SK-N-SH (cell line): Measurements from ENCODE around the gene FAM118A. TPM values are rescaled to one million over a fixed set of nuclear protein-coding genes. Genes with fewer than 3 reads are reported as not detected.

ENCODE experiments used
- CTCF ChIA-PET: fragments of 300-600, 350-600 bp; formaldehyde crosslinking; extraction: SDS; loops from one replicate; lab custom pipeline; 2021; lab: Yijun Ruan, JAX
- POLR2A ChIA-PET: fragments of 350-600 bp; sonication (Branson Sonifier 250); formaldehyde crosslinking; extraction: SDS; loops from one replicate; lab custom pipeline; 2020; ENCODE audit warnings: antibody characterized with exemption, inconsistent platforms; lab: Yijun Ruan, JAX
- DNase-seq: peaks from one replicate; pipeline ENCODE4 v3.0.0; 2012
- H2AFZ ChIP-seq: fragments of 200-600 bp; sonication (generic); 2 replicates; pipeline ENCODE4 v1.8.1; 2016; ENCODE audit warnings: antibody characterized with exemption, mild to moderate bottlenecking, low read depth
- H3F3A ChIP-seq: fragments of 200-600 bp; sonication (generic); replicated peaks from 2 replicates; pipeline ENCODE3; 2016; ENCODE audit warnings: antibody characterized with exemption, mild to moderate bottlenecking; ENCODE audit not compliant: insufficient read depth
- H3K27ac ChIP-seq, 2 experiments: fragments of 200-500 bp in 1 of 2; fragments of 200-600 bp in 1 of 2; sonication (Bioruptor generic) in 1 of 2; sonication (generic), shearing (Covaris generic) in 1 of 2; 2 replicates each; pipeline versions ENCODE4 v1.5.1 to v1.6.1; 2014 to 2016; ENCODE audit warnings: low read depth in 2 of 2, inconsistent platforms in 1 of 2, low read length in 1 of 2, mild to moderate bottlenecking in 1 of 2, mixed read lengths in 1 of 2
- H3K27me3 ChIP-seq: fragments of 200-600 bp; sonication (generic), shearing (Covaris generic); 2 replicates; pipeline ENCODE4 v1.6.1; 2016; ENCODE audit warnings: mixed run types; ENCODE audit not compliant: insufficient read depth
- H3K36me3 ChIP-seq, 2 experiments: fragments of 200-500 bp in 1 of 2; fragments of 200-600 bp in 1 of 2; sonication (Bioruptor generic) in 1 of 2; sonication (generic) in 1 of 2; replicated peaks in 1 of 2; 2 replicates each; pipeline versions ENCODE3 to v1.5.1; 2014 to 2016; ENCODE audit warnings: low read length in 1 of 2, mild to moderate bottlenecking in 1 of 2; ENCODE audit not compliant: insufficient read depth in 2 of 2, control insufficient read depth in 1 of 2
- H3K4me1 ChIP-seq, 2 experiments: fragments of 200-500 bp in 1 of 2; fragments of 200-600 bp in 1 of 2; sonication (Bioruptor generic) in 1 of 2; sonication (generic), shearing (Covaris generic) in 1 of 2; 2 replicates each; pipeline versions ENCODE4 v1.5.1 to v1.6.1; 2014 to 2016; ENCODE audit warnings: low read depth in 1 of 2, low read length in 1 of 2, mixed run types in 1 of 2; ENCODE audit not compliant: insufficient read depth in 2 of 2, control insufficient read depth in 1 of 2
- H3K4me2 ChIP-seq: fragments of 200-600 bp; sonication (generic), shearing (Covaris generic); 2 replicates; pipeline ENCODE4 v1.6.1; 2017; ENCODE audit warnings: mixed run types
- H3K4me3 ChIP-seq, 2 experiments: fragments of 200-500 bp in 1 of 2; fragments of 200-600 bp in 1 of 2; sonication (Bioruptor generic) in 1 of 2; sonication (generic), shearing (Covaris generic) in 1 of 2; 2 replicates each; pipeline versions ENCODE4 v1.5.1 to v1.8.1; 2014 to 2016; ENCODE audit warnings: low read depth in 2 of 2, inconsistent platforms in 1 of 2, low read length in 1 of 2, mild to moderate bottlenecking in 1 of 2, mixed read lengths in 1 of 2, moderate library complexity in 1 of 2
- H3K79me2 ChIP-seq: fragments of 200-600 bp; sonication (generic); 2 replicates; pipeline ENCODE4 v1.8.1; 2017; ENCODE audit warnings: mild to moderate bottlenecking; ENCODE audit not compliant: insufficient read depth
- H3K9ac ChIP-seq: fragments of 200-600 bp; sonication (generic); 2 replicates; pipeline ENCODE4 v1.6.1; 2017; ENCODE audit warnings: mixed run types
- H3K9me2 ChIP-seq: fragments of 200-600 bp; sonication (generic); 2 replicates; pipeline ENCODE4 v1.6.1; 2017; ENCODE audit warnings: mixed run types
- H3K9me3 ChIP-seq: fragments of 200-600 bp; sonication (generic); 2 replicates; pipeline ENCODE4 v1.6.1; 2017; ENCODE audit warnings: mixed run types, mild to moderate bottlenecking, moderate library complexity
- H4K20me1 ChIP-seq: fragments of 200-600 bp; sonication (generic); 2 replicates; pipeline ENCODE4 v1.6.1; 2017; ENCODE audit warnings: mild to moderate bottlenecking, mixed run types; ENCODE audit not compliant: insufficient read depth
- CHD2 ChIP-seq: fragments of 150-350 bp; IDR thresholded peaks from 2 replicates; pipeline ENCODE4 v1.6.1; 2018; ENCODE audit warnings: low read length; ENCODE audit not compliant: partially characterized antibody
- EP300 ChIP-seq, 2 experiments: IDR thresholded peaks; 2 replicates each; pipeline versions ENCODE4 v1.4.0 to v1.6.1; 2012; ENCODE audit warnings: borderline replicate concordance in 1 of 2, low read depth in 1 of 2, low read length in 1 of 2
- EZH2phosphoT487 ChIP-seq: fragments of 200-600 bp; sonication (generic); IDR thresholded peaks from 2 replicates; pipeline ENCODE4 v1.6.1; 2017; ENCODE audit warnings: low read depth, mixed run types, mild to moderate bottlenecking, antibody characterized with exemption, moderate library complexity, borderline replicate concordance
- GATA2 ChIP-seq: sonication (generic); formaldehyde crosslinking; IDR thresholded peaks from 2 replicates; pipeline ENCODE4 v1.5.0; 2020; ENCODE audit warnings: mild to moderate bottlenecking, missing genetic modification reagents
- JUND ChIP-seq: IDR thresholded peaks from 2 replicates; pipeline ENCODE4 v1.4.0; 2012
- MXI1 ChIP-seq: IDR thresholded peaks from 2 replicates; pipeline ENCODE4 v1.6.1; 2012; ENCODE audit warnings: mild to moderate bottlenecking, low read depth, low read length, improper control_type of control experiment
- RFX5 ChIP-seq: IDR thresholded peaks from 2 replicates; pipeline ENCODE4 v1.6.1; 2012; ENCODE audit warnings: mild to moderate bottlenecking, improper control_type of control experiment, low read length
- SIN3A ChIP-seq: IDR thresholded peaks from 2 replicates; pipeline ENCODE4 v1.6.1; 2012; ENCODE audit warnings: low read depth, mild to moderate bottlenecking, low read length, moderate library complexity, borderline replicate concordance
- SMC3 ChIP-seq: IDR thresholded peaks from 2 replicates; pipeline ENCODE4 v1.6.1; 2012; ENCODE audit warnings: low read depth, low read length, improper control_type of control experiment
- WGBS: methylation state at CpG from one replicate; pipeline ENCODE4 v1.1.6; 2017; ENCODE audit warnings: low lambda C conversion rate; 5-methylcytosine and 5-hydroxymethylcytosine counted together
- polyA plus RNA-seq, 3 experiments: library from polyadenylated mRNA; depleted of rRNA; stranded (reverse); fragments of >200 nt; gene quantifications; 2 replicates each; pipeline ENCODE4 v1.2.3, GENCODE V29; 2012
- TF ChIP-seq, protein P1 (sequence below): IDR thresholded peaks from 2 replicates; pipeline ENCODE4 v1.4.0; 2012; ENCODE audit warnings: low read depth
- TF ChIP-seq, protein P2 (sequence below): fragments of 200-600 bp; sonication (generic); IDR thresholded peaks from 2 replicates; pipeline ENCODE4 v1.6.1; 2017; ENCODE audit warnings: antibody characterized with exemption, mild to moderate bottlenecking, moderate library complexity
- TF ChIP-seq, protein P3 (sequence below): fragments of 150-350 bp; IDR thresholded peaks from 2 replicates; pipeline ENCODE4 v1.6.1; 2016; ENCODE audit warnings: mild to moderate bottlenecking, low read depth, low read length
- TF ChIP-seq, protein P4 (sequence below): IDR thresholded peaks from 2 replicates; pipeline ENCODE4 v1.6.1; 2012; ENCODE audit warnings: mild to moderate bottlenecking, low read depth, low read length, moderate library complexity
- TF ChIP-seq, protein P5 (sequence below): IDR thresholded peaks from 2 replicates; pipeline ENCODE4 v1.4.0; 2012; ENCODE audit warnings: low read depth, borderline replicate concordance
- TF ChIP-seq, protein P6 (sequence below): IDR thresholded peaks from 2 replicates; pipeline ENCODE4; 2012

Gene FAM118A
- polyA plus RNA-seq, 1 of the 3 experiments (the other 2 are of a cell fraction): 11.3 TPM

DNA sequence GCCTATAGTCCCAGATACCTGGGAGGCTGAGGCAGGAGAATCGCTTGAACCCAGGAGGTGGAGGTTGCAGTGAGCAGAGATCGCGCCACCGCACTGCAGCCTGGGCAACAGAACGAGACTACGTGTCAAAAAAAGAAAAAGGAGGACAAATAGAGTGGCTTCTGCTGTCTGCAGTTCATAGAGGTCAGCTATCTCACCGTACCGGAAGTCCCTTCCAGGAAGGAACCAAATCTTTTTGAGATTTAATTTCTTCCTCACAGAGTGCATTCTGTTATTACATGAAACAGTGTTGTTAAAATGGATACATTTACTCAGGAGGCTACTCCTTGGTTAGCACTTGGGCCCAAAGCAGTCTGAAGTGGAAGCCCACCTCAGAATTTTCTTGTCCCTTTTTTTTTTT is 33.4 kb downstream of the FAM118A start:
- H3K79me2 ChIP-seq: no peaks in the 10 kb centered on the region
- H3K9ac ChIP-seq: no peak overlapping the region
- no peak for DNase-seq
- no peak overlapping the region for H2AFZ ChIP-seq
- 98% methylated on average over 8 of the region's 8 CpGs for WGBS
- H3K27ac ChIP-seq: no peak overlapping the region
- no peak overlapping the region for H3K4me2 ChIP-seq
- H4K20me1 ChIP-seq: no peaks in the 10 kb centered on the region
- H3K4me3 ChIP-seq: no peak overlapping the region
- H3F3A ChIP-seq: no peaks in the 10 kb centered on the region
- no peaks in the 10 kb centered on the region for H3K9me2 ChIP-seq
- POLR2A ChIA-PET: no interaction called here
- peaks cover 15 to 23% of the 10 kb centered on the region in 2 experiments for H3K36me3 ChIP-seq
- CTCF ChIA-PET: no interaction called here
- H3K9me3 ChIP-seq: no peaks in the 10 kb centered on the region
- TF ChIP-seq, protein P1, sequence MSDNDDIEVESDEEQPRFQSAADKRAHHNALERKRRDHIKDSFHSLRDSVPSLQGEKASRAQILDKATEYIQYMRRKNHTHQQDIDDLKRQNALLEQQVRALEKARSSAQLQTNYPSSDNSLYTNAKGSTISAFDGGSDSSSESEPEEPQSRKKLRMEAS: no peak
- TF ChIP-seq GATA2: no peak
- TF ChIP-seq, protein P2, sequence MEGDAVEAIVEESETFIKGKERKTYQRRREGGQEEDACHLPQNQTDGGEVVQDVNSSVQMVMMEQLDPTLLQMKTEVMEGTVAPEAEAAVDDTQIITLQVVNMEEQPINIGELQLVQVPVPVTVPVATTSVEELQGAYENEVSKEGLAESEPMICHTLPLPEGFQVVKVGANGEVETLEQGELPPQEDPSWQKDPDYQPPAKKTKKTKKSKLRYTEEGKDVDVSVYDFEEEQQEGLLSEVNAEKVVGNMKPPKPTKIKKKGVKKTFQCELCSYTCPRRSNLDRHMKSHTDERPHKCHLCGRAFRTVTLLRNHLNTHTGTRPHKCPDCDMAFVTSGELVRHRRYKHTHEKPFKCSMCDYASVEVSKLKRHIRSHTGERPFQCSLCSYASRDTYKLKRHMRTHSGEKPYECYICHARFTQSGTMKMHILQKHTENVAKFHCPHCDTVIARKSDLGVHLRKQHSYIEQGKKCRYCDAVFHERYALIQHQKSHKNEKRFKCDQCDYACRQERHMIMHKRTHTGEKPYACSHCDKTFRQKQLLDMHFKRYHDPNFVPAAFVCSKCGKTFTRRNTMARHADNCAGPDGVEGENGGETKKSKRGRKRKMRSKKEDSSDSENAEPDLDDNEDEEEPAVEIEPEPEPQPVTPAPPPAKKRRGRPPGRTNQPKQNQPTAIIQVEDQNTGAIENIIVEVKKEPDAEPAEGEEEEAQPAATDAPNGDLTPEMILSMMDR: no peak
- TF ChIP-seq, protein P3, sequence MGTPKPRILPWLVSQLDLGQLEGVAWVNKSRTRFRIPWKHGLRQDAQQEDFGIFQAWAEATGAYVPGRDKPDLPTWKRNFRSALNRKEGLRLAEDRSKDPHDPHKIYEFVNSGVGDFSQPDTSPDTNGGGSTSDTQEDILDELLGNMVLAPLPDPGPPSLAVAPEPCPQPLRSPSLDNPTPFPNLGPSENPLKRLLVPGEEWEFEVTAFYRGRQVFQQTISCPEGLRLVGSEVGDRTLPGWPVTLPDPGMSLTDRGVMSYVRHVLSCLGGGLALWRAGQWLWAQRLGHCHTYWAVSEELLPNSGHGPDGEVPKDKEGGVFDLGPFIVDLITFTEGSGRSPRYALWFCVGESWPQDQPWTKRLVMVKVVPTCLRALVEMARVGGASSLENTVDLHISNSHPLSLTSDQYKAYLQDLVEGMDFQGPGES: no peak
- TF ChIP-seq, protein P4, sequence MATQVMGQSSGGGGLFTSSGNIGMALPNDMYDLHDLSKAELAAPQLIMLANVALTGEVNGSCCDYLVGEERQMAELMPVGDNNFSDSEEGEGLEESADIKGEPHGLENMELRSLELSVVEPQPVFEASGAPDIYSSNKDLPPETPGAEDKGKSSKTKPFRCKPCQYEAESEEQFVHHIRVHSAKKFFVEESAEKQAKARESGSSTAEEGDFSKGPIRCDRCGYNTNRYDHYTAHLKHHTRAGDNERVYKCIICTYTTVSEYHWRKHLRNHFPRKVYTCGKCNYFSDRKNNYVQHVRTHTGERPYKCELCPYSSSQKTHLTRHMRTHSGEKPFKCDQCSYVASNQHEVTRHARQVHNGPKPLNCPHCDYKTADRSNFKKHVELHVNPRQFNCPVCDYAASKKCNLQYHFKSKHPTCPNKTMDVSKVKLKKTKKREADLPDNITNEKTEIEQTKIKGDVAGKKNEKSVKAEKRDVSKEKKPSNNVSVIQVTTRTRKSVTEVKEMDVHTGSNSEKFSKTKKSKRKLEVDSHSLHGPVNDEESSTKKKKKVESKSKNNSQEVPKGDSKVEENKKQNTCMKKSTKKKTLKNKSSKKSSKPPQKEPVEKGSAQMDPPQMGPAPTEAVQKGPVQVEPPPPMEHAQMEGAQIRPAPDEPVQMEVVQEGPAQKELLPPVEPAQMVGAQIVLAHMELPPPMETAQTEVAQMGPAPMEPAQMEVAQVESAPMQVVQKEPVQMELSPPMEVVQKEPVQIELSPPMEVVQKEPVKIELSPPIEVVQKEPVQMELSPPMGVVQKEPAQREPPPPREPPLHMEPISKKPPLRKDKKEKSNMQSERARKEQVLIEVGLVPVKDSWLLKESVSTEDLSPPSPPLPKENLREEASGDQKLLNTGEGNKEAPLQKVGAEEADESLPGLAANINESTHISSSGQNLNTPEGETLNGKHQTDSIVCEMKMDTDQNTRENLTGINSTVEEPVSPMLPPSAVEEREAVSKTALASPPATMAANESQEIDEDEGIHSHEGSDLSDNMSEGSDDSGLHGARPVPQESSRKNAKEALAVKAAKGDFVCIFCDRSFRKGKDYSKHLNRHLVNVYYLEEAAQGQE: no peak
- TF ChIP-seq, protein P5, sequence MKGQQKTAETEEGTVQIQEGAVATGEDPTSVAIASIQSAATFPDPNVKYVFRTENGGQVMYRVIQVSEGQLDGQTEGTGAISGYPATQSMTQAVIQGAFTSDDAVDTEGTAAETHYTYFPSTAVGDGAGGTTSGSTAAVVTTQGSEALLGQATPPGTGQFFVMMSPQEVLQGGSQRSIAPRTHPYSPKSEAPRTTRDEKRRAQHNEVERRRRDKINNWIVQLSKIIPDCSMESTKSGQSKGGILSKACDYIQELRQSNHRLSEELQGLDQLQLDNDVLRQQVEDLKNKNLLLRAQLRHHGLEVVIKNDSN: no peak
- TF ChIP-seq MXI1: no peak
- no peak for TF ChIP-seq SIN3A
- TF ChIP-seq EP300 (IDR thresholded peaks at IDR 0.05; ENCODE audit: borderline replicate concordance in 1 of 2, low read depth in 1 of 2, low read length in 1 of 2): no peak
- TF ChIP-seq EZH2phosphoT487: no peak
- no peak for TF ChIP-seq SMC3
- no peak for TF ChIP-seq RFX5
- TF ChIP-seq, protein P6, sequence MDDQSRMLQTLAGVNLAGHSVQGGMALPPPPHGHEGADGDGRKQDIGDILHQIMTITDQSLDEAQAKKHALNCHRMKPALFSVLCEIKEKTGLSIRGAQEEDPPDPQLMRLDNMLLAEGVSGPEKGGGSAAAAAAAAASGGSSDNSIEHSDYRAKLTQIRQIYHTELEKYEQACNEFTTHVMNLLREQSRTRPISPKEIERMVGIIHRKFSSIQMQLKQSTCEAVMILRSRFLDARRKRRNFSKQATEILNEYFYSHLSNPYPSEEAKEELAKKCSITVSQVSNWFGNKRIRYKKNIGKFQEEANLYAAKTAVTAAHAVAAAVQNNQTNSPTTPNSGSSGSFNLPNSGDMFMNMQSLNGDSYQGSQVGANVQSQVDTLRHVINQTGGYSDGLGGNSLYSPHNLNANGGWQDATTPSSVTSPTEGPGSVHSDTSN: no peak
- TF ChIP-seq JUND: no peak
- no peak for TF ChIP-seq CHD2
- no peaks in the 10 kb centered on the region for H3K27me3 ChIP-seq
- no peaks in the 10 kb centered on the region for H3K4me1 ChIP-seq
